GM18867 (cell line): Measurements from ENCODE around the gene WWOX.

Experiments used
- ATAC-seq: cut with Tn5 transposase; IDR thresholded peaks from one replicate; pipeline ENCODE4 v1.9.1; 2021; ENCODE audit warnings: mild to moderate bottlenecking, moderate library complexity; ENCODE audit not compliant: unreplicated experiment

The WWOX gene

DNA sequence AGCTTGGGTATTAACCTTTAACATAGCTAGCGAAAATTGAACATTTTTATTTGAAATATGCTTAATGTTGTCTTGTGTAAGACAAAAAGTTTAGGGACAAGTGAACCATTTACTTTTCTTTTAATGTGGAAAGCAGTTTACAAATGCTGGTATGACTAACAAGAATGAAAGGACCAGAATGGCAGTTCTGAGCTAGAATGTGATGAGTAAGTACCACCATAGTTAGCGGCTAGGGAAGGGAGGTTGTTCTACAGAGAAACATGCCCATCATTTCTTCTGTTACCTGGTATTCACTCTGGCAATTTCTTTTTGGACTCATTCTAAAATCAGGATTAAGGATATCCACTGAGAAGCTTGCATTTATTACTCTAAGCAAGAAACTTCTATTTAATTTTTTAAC lies 121.1 kb downstream of the WWOX start:
- ATAC-seq, result no peak

DNA sequence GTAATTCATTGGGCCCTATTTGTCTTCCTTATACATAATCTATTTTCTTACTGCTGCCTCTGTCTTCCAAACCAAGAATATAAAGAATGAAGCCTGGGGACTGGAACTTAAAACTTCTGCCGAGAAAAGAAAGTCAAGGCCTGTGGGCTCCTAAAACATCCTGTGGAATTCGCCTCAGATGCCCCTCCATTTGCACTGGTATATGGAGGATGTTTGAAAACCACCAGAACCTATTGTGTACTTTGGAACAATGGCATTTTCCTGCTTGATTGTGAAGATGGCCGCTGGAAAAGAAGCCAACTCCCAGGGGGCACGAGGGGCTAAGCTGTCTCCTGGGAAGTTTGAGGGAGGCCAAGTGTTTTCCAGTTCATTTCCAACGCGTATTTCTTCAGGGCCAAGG lies 122.4 kb downstream of the WWOX start:
- no peak for ATAC-seq

DNA sequence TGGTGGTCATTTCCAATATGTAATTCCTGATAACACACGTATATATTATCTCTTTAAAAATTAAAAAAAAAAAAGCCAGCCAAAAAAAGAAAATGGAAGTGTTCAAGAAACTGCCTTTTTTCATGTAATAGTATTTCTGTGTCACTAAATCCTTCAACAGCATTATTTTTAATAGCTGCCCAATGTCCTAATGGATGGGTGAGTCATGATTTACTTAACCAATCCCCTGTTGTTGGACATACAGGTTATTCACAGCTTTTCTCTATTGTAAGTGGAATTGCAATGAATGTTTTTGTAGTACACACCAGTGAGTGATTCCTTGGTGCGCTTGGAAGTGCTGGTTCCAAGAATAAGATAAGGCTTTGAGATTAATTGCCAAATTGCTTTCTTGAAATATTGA lies 124.9 kb downstream of the WWOX start:
- ATAC-seq, result no peak

DNA sequence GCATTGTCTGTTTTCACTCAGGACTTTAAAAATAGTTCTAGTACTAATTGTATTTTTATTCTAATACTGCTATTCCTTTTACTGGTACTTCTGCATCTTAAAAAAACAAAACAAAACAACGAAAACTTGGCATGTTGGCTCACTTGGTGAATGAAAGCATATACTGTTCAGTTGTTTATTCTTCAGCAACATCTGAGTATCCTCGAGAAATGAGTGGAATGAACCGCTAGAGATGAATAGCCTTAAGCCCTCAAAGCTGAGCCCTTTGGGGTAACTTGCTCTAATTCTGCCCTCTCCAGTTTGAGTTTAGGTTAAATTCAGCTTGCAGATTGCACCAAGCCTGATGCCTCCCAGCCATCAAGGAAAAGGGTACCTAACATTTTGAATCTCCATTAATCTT lies 126.5 kb downstream of the WWOX start:
- ATAC-seq, result no peak

DNA sequence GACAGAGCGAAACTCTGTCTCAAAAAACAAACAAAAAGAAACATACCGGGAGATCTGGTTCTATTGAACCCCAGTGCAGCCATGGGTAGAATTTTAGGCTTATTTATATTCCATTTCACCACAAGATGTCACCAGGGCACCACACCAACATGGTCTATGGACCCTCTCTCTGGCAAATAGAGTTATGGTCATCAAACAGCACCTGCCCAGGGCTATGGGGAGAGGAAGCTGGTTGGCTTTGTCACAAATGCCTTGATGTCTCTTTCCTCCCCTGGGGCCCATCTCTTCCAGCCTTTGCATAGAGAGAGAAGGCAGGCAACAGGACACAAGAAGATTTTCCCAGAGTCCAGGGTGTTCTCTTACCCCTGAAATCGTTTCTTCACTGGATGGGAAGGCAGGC lies 128.4 kb downstream of the WWOX start:
- no peak for ATAC-seq

DNA sequence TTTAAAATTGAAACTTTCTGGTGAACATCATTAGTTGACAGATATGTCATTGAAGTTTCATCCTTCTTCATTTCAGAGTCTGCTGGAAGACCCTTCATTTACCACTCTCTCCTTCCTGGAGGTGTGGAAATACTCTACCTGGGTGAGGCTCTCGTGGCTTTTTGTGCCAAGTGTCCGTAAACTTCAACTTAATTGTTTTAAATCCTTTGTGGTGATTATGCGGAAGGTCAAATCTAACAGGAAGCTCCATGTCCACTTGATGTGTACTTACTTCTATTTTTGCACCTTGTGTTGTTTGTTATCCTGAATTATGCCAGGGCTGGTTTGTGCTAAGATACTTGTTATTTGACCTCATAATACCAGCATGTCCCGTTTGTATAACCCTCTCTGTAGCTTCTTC lies 129.2 kb downstream of the WWOX start:
- ATAC-seq, result no peak

DNA sequence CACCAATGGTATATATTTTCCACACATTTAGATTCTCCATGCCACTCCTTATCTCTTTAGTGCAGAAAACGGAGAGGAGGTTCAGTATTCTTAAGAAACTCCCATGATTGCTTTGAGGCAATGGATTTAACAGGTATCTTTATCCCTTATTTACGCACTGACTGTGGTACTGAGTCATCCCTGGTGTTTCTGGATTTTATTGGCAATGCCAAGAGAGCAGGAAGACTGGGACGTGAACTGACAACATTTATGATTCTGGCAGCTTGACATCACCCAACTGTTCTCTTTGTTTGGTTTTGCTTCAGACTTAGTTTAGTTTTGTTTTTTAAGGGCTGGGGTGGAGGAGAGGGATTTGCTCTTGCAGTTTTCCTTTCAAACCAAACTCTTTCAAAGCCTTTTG lies 131.4 kb downstream of the WWOX start:
- ATAC-seq, result no peak

DNA sequence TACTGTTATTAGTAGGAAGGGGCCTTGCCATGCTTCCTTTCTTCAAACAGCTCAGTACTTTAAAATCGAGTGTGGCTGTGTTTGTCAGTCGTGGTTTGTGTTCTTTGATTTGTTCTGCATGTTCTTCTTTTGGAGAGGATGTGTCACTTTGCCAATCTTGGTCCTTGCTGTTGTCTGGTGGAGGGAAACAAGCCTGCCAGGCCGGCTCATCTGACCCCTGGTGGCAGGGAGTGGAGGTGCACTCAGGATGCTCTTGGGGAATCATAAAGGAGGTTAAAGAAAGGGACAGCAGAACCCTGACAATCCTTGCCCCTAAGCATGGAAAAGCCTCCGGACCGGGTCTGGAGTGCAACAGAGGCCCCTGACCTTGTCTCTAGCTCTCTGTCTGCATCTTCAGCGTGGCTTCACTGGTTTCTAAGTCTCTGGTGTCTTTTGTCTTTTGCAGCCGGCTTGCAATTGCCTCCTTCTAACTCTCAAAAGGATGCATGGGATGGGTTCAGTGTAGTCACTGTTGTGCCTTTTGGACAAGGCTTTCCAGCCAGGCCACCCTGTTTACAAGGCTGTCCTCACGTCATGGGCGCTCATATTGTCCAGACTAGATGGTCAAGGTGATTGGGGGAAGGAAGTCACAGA lies 135.8 kb downstream of the WWOX start:
- ATAC-seq, result peak; percentile 97

DNA sequence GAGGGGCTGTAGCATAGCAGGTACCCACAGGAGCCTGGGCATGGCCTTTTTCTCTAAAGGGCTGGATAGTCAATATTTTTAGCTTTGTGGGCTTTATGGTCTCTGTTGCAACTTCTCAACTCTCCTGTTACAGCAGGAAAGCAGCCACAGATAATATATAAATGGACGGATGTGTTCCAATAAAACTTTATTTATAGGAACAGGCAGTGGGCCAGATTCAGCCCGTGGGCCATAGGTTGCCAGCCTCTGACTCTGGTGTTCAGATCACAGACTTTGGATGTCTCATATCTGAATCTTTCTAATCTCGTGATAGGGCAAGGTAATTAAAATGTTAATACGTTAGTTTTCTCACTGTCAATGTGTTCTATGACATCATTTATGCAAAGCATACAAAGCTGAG lies 136.4 kb downstream of the WWOX start:
- ATAC-seq, result no peak

DNA sequence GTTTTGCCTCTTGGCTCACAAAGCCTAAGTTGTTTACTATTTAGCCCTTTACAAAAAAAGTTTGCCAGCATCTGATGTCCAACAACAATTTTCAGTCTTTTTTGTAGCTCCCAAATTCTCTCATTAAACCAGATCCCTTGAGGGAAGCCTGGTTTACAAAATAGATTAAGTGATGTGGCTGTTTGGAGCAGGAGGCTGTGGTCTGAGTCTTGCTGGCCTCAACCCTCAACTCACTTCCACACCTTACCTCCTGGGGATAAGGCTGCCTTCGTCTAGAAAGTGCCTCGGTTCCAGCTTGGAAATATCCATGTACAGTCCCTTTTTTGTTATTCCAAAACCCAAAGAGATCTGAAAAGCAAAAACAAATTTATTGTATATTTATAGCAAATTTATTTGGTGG lies 138.4 kb downstream of the WWOX start:
- ATAC-seq, result no peak

DNA sequence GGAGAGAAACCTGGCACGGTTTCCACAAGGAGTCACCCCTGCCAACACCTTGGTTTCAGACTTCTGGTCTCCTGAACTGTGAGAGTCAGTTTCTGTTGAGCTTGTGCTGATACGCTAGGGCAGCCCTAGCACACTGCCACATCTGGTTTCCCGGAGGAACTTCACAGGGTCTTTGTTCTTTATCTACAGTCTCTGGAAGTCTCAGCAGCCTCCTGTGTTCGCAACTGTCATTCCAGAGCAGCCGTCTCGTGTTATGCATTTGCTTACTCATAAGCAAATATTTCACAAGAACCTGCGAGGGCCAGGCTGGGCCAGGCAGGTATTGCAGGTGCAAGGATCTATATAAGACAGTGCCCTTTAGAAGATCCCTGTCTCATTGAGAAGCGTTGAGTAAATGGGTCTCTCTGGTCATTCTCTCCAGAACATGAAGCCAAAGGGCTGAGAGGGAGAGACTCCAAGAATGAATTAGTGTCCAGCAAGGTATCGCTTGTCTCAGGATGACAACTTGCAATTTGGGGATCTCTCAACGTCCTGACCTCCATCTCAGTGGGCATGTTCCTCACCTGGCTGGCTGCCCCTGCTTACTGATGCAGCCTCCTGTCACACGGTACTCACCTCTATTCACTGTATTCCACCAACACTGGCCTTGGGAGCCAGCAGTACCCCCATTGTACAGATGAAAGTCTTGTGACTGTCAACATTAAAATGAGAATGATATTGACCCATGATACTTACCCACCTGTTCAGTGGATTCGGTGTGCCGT lies 141.2 kb downstream of the WWOX start:
- ATAC-seq, result no peak

DNA sequence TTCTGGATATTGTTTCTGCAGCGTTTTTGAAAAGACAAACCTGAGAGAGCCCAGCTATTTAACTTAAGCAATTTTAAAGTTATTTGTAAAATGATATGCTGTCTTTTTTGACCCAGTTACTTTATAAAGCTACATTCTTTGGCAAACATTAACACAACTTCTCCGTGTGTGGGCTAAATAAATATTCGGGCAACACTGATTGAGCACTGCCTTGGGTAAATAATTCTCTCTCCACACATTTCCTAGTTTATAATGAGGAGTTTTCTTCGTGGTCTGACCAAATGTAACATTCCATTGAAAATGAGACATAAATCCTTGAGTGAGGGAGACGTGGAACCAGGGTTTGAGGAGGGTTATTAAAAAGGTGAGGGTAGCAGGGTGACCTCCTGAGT lies 142.8 kb downstream of the WWOX start:
- no peak for ATAC-seq

DNA sequence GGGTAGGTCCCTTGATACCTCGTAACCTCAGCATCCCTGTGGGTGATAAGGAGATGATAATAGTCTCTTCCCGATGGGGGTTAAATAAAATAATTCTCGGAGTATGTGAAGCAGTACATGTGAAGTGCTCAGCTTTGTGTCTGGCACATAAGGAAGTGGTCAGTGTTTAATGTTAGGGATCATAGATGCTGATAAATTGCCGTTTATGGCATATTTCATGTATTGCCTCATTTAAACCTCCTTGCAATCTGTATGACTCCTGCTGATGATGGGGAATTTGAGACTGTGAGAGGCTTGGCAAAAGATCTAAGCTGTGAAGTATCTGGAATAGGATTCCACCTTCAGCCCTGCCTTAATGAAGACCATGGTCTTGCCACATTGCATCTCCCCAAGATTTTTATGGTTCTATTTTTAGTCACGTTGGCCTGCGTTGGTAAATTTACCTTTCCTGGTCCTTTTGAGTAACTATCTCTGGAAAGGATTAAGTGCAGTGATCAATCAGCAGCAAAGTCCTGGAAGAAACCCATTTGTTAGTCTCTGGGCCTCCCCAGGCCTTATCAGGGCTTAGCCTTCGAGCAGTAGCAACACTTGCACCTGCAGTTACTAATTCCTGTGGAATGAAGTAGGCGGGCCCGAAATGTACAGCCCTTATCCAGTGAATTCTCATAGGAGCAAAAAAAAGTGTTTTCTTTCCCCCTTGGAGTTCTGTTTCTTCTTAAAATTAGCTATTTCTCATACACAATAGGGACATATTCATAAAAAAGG lies 144.9 kb downstream of the WWOX start:
- no peak for ATAC-seq

DNA sequence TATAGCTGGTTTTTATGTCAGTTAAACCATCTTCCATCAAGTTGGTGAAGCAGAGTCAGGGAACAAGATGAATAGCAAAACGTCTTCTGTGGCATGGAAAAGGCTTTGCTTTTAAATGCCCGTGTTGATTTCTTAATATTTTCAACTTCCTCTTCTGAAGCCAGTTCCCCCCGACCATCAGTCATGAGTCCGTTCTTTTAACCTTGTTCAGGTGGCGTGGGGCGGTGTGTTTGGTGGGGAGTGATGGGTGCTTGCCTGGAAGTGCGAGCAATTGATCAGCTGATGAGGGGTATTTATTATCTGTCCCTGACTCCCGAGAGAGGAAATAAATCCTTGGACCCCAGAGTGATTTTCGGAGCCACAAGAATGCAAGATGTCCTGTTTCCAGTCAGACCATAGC lies 147.1 kb downstream of the WWOX start:
- ATAC-seq, result no peak

DNA sequence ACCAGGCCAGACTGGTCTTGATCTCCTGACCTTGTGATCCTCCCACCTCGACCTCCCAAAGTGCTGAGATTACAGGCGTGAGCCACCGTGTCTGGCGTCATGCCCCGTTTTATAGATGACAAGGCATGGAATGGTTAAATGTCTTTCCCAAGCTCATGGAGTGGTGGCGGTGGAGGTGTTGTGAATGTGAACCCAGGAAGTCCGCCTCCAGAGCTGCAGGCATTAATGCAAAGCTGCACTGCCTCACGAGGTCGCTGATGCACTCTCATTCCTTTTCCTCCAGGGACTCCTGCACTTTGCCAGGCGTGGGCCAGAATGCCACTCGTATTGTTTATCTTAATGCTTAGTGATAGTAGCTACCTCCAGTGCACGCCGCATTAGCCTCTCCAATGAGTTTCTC lies 149.6 kb downstream of the WWOX start:
- ATAC-seq, result no peak

DNA sequence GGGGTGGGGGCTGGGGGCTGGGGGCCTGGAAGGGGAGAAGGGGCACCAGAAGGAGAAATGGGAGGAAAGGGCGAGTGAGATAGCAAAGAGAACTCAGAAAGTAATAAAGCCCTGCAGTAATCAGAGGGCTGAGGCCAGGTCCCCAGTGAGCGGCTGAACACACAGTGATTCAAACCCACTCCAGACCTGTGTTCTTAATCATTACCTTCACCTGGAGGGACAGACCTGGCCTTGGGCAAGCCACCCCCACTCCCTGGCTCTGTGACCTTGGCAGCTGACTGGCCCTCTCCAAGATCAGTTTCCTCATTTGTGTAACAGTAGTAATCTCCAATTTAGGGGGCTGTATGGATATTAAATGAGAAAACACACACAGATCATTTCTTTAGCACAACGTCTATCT lies 150.4 kb downstream of the WWOX start:
- no peak for ATAC-seq

DNA sequence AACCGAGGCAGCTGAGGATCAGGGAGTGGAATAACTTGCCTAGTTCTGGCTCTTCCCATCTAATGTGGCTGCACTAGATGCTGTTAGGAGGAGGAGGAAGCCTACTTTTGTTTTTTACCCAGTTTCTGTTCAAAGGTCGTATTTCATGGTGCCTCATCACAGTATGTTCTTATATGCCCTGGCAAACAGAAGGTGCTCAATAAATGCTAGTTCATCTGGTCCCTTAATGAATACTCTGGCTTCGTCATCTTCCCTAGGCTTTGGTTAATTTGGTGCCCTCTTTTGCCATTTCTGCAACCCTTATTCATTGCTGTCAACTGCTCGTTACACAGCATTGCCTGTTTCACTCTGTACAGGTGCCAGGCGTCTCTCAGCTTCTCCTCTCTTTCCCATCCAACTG lies 151.7 kb downstream of the WWOX start:
- ATAC-seq, result no peak

DNA sequence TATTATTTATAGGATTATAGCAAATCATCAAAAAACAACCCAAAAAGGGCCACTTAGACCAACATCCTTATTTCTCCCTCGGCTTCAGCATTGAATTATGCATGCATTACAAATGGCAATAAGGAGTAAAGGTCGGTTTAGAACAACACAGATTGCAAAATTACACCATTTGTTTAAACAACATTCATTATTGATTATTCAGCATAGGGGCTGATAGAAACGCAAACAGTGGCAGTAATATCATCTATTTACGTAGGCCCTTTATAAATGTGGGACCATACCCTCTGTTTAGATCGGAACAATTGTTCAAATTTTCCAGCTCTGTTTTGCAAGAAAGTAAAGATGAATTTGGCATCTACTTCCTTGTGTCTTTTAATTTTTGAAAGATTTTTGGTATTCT lies 153.3 kb downstream of the WWOX start:
- no peak for ATAC-seq

DNA sequence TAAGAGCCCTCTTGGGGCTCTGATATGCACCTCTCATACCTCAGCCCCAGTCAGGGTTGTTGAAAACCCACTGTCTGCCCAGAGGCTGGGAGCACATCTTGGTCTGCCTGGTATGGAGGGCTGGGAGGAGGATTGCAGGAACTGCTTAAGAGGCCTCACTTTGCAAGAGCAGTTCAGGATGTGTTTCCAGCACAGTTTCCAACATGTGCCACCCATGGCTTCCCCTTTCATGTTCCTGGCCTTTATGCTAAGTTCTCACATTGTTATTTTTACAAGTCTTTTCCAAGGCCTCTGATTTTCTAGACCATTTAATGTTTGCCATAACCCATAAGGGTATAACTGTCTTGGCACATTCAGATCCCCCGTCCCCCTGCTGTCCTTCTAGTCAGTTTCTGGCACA lies 155.4 kb downstream of the WWOX start:
- no peak for ATAC-seq

DNA sequence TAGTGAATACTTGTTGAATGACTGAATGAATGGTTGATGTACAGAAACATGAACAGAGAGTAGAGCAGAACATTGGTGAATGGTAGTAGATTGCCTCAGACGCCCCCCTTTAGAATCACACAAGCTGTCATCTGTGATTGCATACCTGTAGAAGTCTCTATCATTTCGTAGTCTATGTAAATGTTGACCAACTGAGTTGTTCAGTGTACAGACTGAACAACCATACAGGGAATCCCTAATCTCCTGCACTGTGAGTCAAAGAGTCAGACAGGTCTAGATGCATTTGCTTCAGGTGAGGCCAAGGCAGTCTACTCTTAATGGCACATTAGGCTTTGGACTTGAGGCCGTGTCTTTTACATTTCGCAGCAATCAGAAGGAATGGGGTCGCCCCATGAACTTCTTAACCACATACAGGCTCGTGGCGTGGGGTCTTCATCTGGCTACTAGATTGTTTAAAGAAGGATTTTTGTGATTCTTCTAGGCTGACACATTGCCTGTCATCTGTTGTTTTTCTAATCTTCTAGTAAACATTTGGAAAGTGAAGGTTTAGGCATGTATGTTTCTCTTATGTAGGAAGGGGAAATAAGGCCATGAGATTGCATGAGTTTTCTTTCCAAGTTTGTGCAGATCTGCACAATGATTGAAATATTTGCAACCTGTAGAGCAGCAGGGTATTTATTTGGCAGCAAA lies 157.4 kb downstream of the WWOX start:
- no peak for ATAC-seq

DNA sequence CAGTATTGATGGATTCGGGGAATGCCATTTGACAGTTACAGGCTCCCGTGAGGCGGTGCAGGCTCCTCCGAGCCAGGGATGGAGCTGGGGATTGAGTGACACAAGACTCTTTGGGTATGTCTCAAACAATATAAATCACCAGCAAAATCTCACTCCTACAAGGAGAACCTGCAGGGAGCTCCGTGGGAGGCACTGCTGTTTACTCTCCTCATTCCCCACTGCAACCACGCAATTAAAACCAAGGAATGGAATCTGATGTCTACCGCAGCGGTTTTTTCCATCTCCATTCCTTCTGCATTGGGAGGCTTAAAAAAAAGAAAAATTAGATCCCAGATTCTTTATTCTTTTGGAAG lies 157.9 kb downstream of the WWOX start:
- ATAC-seq, result no peak
